ENCODE data around the gene MMADHC. TPM values are rescaled to one million over a fixed set of nuclear protein-coding genes. Genes with fewer than 3 reads are reported as not detected.

The MMADHC gene
- total RNA-seq, 1 donor from 2014 or later, result 195 TPM

GRCh38 chr2:149597668-149598326, 10.2 kb upstream of the MMADHC start:
- Histone ChIP-seq H3K36me3 (ENCODE audit: control insufficient read depth, insufficient read depth, low read length) (no peaks in the 10 kb centered on the region), H3K27me3 (ENCODE audit: control insufficient read depth, insufficient read depth, low read length) (no peaks in the 10 kb centered on the region), H3K4me3 (ENCODE audit: low read depth, low read length) (no peak overlapping the region)
- TF ChIP-seq CTCF (IDR thresholded peaks at IDR 0.05; ENCODE audit: insufficient read depth, low read length, severe bottlenecking), result peak; percentile 70
- DNase-seq (ENCODE audit: low read depth), result peak; percentile 85
- FAIRE-seq, result peak; percentile 87

- Histone ChIP-seq H3K27me3 (ENCODE audit: control insufficient read depth, insufficient read depth, low read length) (no peaks in the 10 kb centered on the region), H3K36me3 (ENCODE audit: control insufficient read depth, insufficient read depth, low read length) (no peaks in the 10 kb centered on the region), H3K4me3 (ENCODE audit: low read depth, low read length) (no peak overlapping the region)
- FAIRE-seq (no peak), DNase-seq (ENCODE audit: low read depth) (no peak)
- no peak for TF ChIP-seq CTCF (IDR thresholded peaks at IDR 0.05; ENCODE audit: insufficient read depth, low read length, severe bottlenecking)
These were observed 9.6 kb upstream of the MMADHC start for GRCh38 chr2:149597050-149597667.

- Histone ChIP-seq H3K27me3 (ENCODE audit: control insufficient read depth, insufficient read depth, low read length) (no peaks in the 10 kb centered on the region), H3K36me3 (ENCODE audit: control insufficient read depth, insufficient read depth, low read length) (no peaks in the 10 kb centered on the region), H3K4me3 (ENCODE audit: low read depth, low read length) (no peak overlapping the region)
- no peak for DNase-seq (ENCODE audit: low read depth)
- TF ChIP-seq CTCF (IDR thresholded peaks at IDR 0.05; ENCODE audit: insufficient read depth, low read length, severe bottlenecking), result no peak
- FAIRE-seq, result no peak
These were observed 8.9 kb upstream of the MMADHC start for GRCh38 chr2:149596471-149596870.

- no peaks in the 10 kb centered on the region for H3K27me3 ChIP-seq (ENCODE audit: control insufficient read depth, insufficient read depth, low read length)
- FAIRE-seq (no peak), DNase-seq (ENCODE audit: low read depth) (peak; percentile 62)
- no peak for TF ChIP-seq CTCF (IDR thresholded peaks at IDR 0.05; ENCODE audit: insufficient read depth, low read length, severe bottlenecking)
- no peaks in the 10 kb centered on the region for H3K36me3 ChIP-seq (ENCODE audit: control insufficient read depth, insufficient read depth, low read length)
- H3K4me3 ChIP-seq (ENCODE audit: low read depth, low read length), result no peak overlapping the region
These were observed 7.7 kb upstream of the MMADHC start for GRCh38 chr2:149595056-149595963.

GRCh38 chr2:149594411-149594810, 6.8 kb upstream of the MMADHC start:
- Histone ChIP-seq H3K27me3 (ENCODE audit: control insufficient read depth, insufficient read depth, low read length) (no peaks in the 10 kb centered on the region), H3K4me3 (ENCODE audit: low read depth, low read length) (no peak overlapping the region), H3K36me3 (ENCODE audit: control insufficient read depth, insufficient read depth, low read length) (no peaks in the 10 kb centered on the region)
- TF ChIP-seq CTCF (IDR thresholded peaks at IDR 0.05; ENCODE audit: insufficient read depth, low read length, severe bottlenecking), result no peak
- FAIRE-seq, result no peak
- DNase-seq (ENCODE audit: low read depth), result no peak
